GM20000 (cell line): ENCODE results near the gene GJE1.

ENCODE experiments used
- DNase-seq: peaks from one replicate; pipeline ENCODE4 v3.0.0; 2012; ENCODE audit warnings: low spot score
- TF ChIP-seq, protein P1 (sequence below): IDR thresholded peaks from 2 replicates; pipeline ENCODE4 v1.5.1; 2012; ENCODE audit warnings: mild to moderate bottlenecking, control low read depth; ENCODE audit errors: extremely low read depth, missing control alignments

Gene GJE1

GRCh38 chr6:142171351-142171750, 38.6 kb downstream of the GJE1 start:
- TF ChIP-seq, protein P1, sequence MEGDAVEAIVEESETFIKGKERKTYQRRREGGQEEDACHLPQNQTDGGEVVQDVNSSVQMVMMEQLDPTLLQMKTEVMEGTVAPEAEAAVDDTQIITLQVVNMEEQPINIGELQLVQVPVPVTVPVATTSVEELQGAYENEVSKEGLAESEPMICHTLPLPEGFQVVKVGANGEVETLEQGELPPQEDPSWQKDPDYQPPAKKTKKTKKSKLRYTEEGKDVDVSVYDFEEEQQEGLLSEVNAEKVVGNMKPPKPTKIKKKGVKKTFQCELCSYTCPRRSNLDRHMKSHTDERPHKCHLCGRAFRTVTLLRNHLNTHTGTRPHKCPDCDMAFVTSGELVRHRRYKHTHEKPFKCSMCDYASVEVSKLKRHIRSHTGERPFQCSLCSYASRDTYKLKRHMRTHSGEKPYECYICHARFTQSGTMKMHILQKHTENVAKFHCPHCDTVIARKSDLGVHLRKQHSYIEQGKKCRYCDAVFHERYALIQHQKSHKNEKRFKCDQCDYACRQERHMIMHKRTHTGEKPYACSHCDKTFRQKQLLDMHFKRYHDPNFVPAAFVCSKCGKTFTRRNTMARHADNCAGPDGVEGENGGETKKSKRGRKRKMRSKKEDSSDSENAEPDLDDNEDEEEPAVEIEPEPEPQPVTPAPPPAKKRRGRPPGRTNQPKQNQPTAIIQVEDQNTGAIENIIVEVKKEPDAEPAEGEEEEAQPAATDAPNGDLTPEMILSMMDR, result no peak
- no peak for DNase-seq

DNA sequence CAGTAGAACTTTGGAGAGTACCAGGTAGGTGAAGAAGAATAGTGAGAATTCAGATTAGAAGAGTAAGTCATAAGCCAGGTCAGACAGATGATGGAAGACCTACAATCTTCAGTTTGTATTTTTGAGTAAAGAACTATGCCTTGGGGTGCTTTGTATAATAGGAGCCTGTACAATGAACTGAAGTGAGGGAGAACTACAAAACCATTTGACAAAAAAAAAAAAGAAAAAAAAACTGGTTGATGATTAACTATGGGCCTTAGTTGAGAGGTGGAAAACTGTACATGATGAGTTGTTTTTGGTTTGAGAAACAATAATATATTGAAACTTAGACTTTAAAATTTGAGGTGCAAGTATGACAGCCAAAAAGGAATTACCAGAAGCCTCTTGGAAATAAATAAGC, 40.0 kb downstream of the GJE1 start:
- TF ChIP-seq, protein P1, result no peak
- DNase-seq, result no peak

DNA sequence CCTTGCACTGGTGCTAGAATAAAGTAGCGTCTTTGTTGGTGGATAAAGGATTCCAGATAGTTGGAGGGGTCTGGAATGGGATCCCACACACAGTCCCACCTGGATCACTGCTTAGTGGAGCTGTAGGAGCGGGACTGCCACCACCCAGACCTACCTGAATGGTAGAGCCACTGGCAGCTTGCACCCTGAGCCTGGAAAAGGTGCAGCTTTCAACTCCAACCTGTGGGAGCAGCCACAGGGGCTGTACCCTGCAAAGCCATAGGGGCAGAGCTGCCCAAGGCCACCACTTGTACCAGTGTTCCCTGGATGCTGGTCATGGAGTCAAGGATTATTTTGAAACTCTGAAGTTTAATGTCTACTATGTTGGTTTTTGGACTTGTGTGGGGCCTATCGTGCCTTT, 41.3 kb downstream of the GJE1 start:
- DNase-seq, result no peak
- TF ChIP-seq, protein P1, result no peak

DNA sequence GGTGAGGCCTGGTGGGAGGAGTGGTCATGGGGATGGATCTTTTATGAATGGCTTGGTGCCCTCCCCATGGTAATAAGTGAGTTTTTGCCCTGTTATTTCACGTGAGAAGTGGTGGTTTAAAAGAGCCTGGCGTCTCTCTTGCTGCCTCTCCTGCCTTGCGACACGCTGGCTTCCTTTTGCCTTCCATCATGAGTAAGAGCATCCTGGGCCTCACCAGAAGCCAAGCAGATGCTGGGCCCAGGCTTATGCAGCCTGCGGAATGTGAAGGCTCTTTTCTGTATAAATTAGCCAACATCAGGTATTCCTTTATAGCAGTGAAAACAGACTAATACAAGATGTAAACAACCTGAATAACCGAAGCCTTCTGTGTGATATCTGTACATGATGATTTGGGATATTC, 42.0 kb downstream of the GJE1 start:
- TF ChIP-seq, protein P1, result no peak
- DNase-seq, result no peak

DNA sequence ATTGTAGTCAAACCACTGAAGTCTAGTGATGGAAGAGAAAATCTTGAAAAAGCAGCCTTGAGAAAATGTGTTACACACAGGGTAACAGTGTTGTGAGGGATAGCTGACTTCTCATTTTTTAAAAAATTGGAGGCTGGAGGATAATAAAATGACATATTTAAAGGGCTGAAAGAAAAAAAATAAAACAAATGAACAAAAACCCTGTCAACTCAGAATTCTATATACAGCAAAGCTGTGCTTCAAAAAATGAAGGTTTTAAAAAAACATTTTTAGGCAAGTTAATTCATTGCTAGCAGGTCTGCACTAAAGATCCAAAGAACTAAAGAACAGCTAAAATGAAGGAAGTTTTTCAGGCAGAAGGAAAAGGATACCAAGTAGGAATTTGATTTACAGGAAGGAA, 45.4 kb downstream of the GJE1 start:
- TF ChIP-seq, protein P1, result no peak

GRCh38 chr6:142182004-142182403, 49.3 kb downstream of the GJE1 start:
- no peak for DNase-seq
- TF ChIP-seq, protein P1, result no peak

More for the DNA sequence above, 45.4 kb downstream of the GJE1 start:
- no peak for DNase-seq

DNA sequence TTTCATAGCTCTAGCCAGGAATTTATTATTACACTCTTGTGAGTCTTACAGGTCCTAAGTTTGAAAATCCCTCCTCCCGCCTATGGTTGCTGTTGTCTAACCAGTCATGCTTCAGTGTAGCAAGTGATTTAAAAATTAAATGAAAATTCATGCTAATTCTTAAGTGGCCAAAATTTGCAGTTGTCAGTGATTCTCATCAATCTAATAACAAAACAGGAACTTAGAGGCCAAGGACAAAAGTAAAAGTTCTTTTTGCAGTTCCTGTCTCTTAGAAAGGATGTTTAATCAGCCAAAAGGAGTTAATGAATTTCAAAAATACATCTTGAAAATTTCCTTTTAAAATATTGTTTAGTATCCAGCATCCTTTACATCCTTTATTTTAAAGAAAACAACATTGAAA, 50.6 kb downstream of the GJE1 start:
- TF ChIP-seq, protein P1, result no peak

GRCh38 chr6:142184307-142184706, 51.6 kb downstream of the GJE1 start:
- DNase-seq, result no peak
- TF ChIP-seq, protein P1, result no peak

More for the DNA sequence above, 50.6 kb downstream of the GJE1 start:
- no peak for DNase-seq
